ENCODE results near the gene KCMF1. TPM values are rescaled to one million over a fixed set of nuclear protein-coding genes. Genes with fewer than 3 reads are reported as not detected.

Gene KCMF1
- polyA plus RNA-seq, 1 donor from 2014 or later = 43.3 TPM

GRCh38 chr2:85085563-85085962 is 114.6 kb downstream of the KCMF1 start:
- Histone ChIP-seq H3K36me3 (ENCODE audit: insufficient read depth, low read length) (no peaks in the 10 kb centered on the region), H3K27me3 (ENCODE audit: insufficient read depth, low read depth, low read length) (no peaks in the 10 kb centered on the region), H3K9me2 (ENCODE audit: insufficient read depth, low read length) (no peaks in the 10 kb centered on the region)

GRCh38 chr2:85087541-85087940 is 116.6 kb downstream of the KCMF1 start:
- H3F3A ChIP-seq (ENCODE audit: insufficient read depth, low read length, poor library complexity, severe bottlenecking) = no peaks in the 10 kb centered on the region
- TF ChIP-seq TAF1 (IDR thresholded peaks at IDR 0.05; ENCODE audit: low read depth) = no peak
- no peak for TF ChIP-seq REST (IDR thresholded peaks at IDR 0.05; ENCODE audit: borderline replicate concordance)
- no peak for TF ChIP-seq EZH2 (IDR thresholded peaks at IDR 0.05; ENCODE audit: borderline replicate concordance, insufficient read depth, low read length, poor library complexity, severe bottlenecking)
- H3K27me3 ChIP-seq (ENCODE audit: insufficient read depth, low read depth, low read length) = no peaks in the 10 kb centered on the region
- H3K79me2 ChIP-seq (replicated peaks; ENCODE audit: insufficient read depth, low read length) = no peaks in the 10 kb centered on the region
- H3K4me3 ChIP-seq (ENCODE audit: low read length) = no peak overlapping the region
- H3K9me2 ChIP-seq (ENCODE audit: insufficient read depth, low read length) = no peaks in the 10 kb centered on the region
- H3K27ac ChIP-seq (ENCODE audit: low read length) = no peak overlapping the region
- H2AFZ ChIP-seq (ENCODE audit: low read depth, low read length) = no peak overlapping the region
- H3K36me3 ChIP-seq (ENCODE audit: insufficient read depth, low read length) = no peaks in the 10 kb centered on the region
- H3K9me3 ChIP-seq (ENCODE audit: low read length) = peaks cover 2% of the 10 kb centered on the region
- H4K20me1 ChIP-seq (ENCODE audit: insufficient read depth) = no peaks in the 10 kb centered on the region
- H3K9ac ChIP-seq (ENCODE audit: low read length) = no peak overlapping the region
- no peak overlapping the region for H3K4me2 ChIP-seq (ENCODE audit: low read length)

More at GRCh38 chr2:85085563-85085962, 114.6 kb downstream of the KCMF1 start:
- H3K4me2 ChIP-seq (ENCODE audit: low read length) = no peak overlapping the region
- H3K4me3 ChIP-seq (ENCODE audit: low read length) = no peak overlapping the region
- TF ChIP-seq EZH2 (IDR thresholded peaks at IDR 0.05; ENCODE audit: borderline replicate concordance, insufficient read depth, low read length, poor library complexity, severe bottlenecking) (no peak), SMC3 (conservative IDR thresholded peaks at IDR 0.05; ENCODE audit: poor library complexity) (no peak), CTCF (IDR thresholded peaks at IDR 0.05; ENCODE audit: poor library complexity, severe bottlenecking) (no peak)
- no peaks in the 10 kb centered on the region for H3F3A ChIP-seq (ENCODE audit: insufficient read depth, low read length, poor library complexity, severe bottlenecking)
- no peak overlapping the region for H2AFZ ChIP-seq (ENCODE audit: low read depth, low read length)
- H4K20me1 ChIP-seq (ENCODE audit: insufficient read depth) = no peaks in the 10 kb centered on the region
- no peaks in the 10 kb centered on the region for H3K79me2 ChIP-seq (replicated peaks; ENCODE audit: insufficient read depth, low read length)
- H3K27ac ChIP-seq (ENCODE audit: low read length) = no peak overlapping the region
- H3K9ac ChIP-seq (ENCODE audit: low read length) = no peak overlapping the region
- no peaks in the 10 kb centered on the region for H3K9me3 ChIP-seq (ENCODE audit: low read length)

GRCh38 chr2:85088921-85089320 is 118.0 kb downstream of the KCMF1 start:
- Histone ChIP-seq H4K20me1 (ENCODE audit: insufficient read depth) (no peaks in the 10 kb centered on the region), H3K9me2 (ENCODE audit: insufficient read depth, low read length) (no peaks in the 10 kb centered on the region), H3K27me3 (ENCODE audit: insufficient read depth, low read depth, low read length) (no peaks in the 10 kb centered on the region), H3K27ac (ENCODE audit: low read length) (no peak overlapping the region), H3K9me3 (ENCODE audit: low read length) (peaks cover 3% of the 10 kb centered on the region), H3K79me2 (replicated peaks; ENCODE audit: insufficient read depth, low read length) (no peaks in the 10 kb centered on the region), H3F3A (ENCODE audit: insufficient read depth, low read length, poor library complexity, severe bottlenecking) (no peaks in the 10 kb centered on the region), H2AFZ (ENCODE audit: low read depth, low read length) (no peak overlapping the region), H3K4me2 (ENCODE audit: low read length) (no peak overlapping the region), H3K9ac (ENCODE audit: low read length) (no peak overlapping the region), H3K4me3 (ENCODE audit: low read length) (no peak overlapping the region), H3K36me3 (ENCODE audit: insufficient read depth, low read length) (no peaks in the 10 kb centered on the region)
- TF ChIP-seq SMC3 (conservative IDR thresholded peaks at IDR 0.05; ENCODE audit: poor library complexity) (no peak), RAD21 (conservative IDR thresholded peaks at IDR 0.05) (no peak), REST (IDR thresholded peaks at IDR 0.05; ENCODE audit: borderline replicate concordance) (no peak), CTCF (IDR thresholded peaks at IDR 0.05; ENCODE audit: poor library complexity, severe bottlenecking) (no peak), MXI1 (conservative IDR thresholded peaks at IDR 0.05; ENCODE audit: poor library complexity, severe bottlenecking) (no peak), EZH2 (IDR thresholded peaks at IDR 0.05; ENCODE audit: borderline replicate concordance, insufficient read depth, low read length, poor library complexity, severe bottlenecking) (no peak), EP300 (conservative IDR thresholded peaks at IDR 0.05; ENCODE audit: poor library complexity, severe bottlenecking) (no peak), TAF1 (IDR thresholded peaks at IDR 0.05; ENCODE audit: low read depth) (no peak), POLR2AphosphoS5 (IDR thresholded peaks at IDR 0.05) (no peak)

Data from neural cell (in vitro differentiated cells).